Transverse colon (tissue), 4 donors: ENCODE measurements around the gene KIAA1549.
"Not testable (repeated sequence)": the region's sequence is repeated elsewhere in the genome, so short reads cannot be mapped to it uniquely, and the experiment has no call there.

Source experiments
- CTCF ChIP-seq, 5 experiments: fragments of 200-600 bp in 3 of 5; fragments of 450-650 bp in 2 of 5; sonication (generic) in 3 of 5; IDR thresholded peaks; 1 replicate in 2 of 5; 2 replicates in 3 of 5; pipeline ENCODE4 v1.5.1; 2016 to 2017; ENCODE audit warnings: antibody characterized with exemption in 5 of 5, inconsistent platforms in 3 of 5, mild to moderate bottlenecking in 2 of 5, moderate library complexity in 1 of 5
- EP300 ChIP-seq: sonication (generic); formaldehyde crosslinking; IDR thresholded peaks from one replicate; pipeline ENCODE4 v1.6.1; 2017; ENCODE audit warnings: antibody characterized with exemption, low read depth
- POLR2A ChIP-seq: fragments of 450-650 bp; IDR thresholded peaks from one replicate; pipeline ENCODE4 v1.6.1; 2016; ENCODE audit warnings: antibody characterized with exemption, mild to moderate bottlenecking, moderate library complexity
- POLR2AphosphoS5 ChIP-seq, 3 donors: sonication (generic); formaldehyde crosslinking; IDR thresholded peaks; one replicate each; pipeline ENCODE4 v1.6.1; 2016; ENCODE audit warnings: antibody characterized with exemption in 3 of 3

GRCh38 chr7:138797046-138797445 is 184.1 kb downstream of the KIAA1549 start:
- not testable (repeated sequence) for TF ChIP-seq POLR2A; CTCF (IDR thresholded peaks at IDR 0.05); POLR2AphosphoS5 (IDR thresholded peaks at IDR 0.05); EP300
